HEK293 (cell line): ENCODE results near the gene PDF.

ENCODE experiments used
- GFI1B ChIP-seq: fragments of 450-650 bp; formaldehyde crosslinking; IDR thresholded peaks from 2 replicates; pipeline ENCODE4 v1.5.1; 2016; ENCODE audit warnings: missing biosample characterization, missing genetic modification characterization
- GLIS1 ChIP-seq: fragments of 450-650 bp; formaldehyde crosslinking; IDR thresholded peaks from 2 replicates; pipeline ENCODE4 v1.5.1; 2016; ENCODE audit warnings: missing biosample characterization, missing genetic modification characterization
- HOXD13 ChIP-seq: sonication (generic); formaldehyde crosslinking; IDR thresholded peaks from 2 replicates; pipeline ENCODE4 v1.8.0; 2022; ENCODE audit warnings: missing genetic modification reagents, borderline replicate concordance
- KLF9 ChIP-seq: fragments of 450-650 bp; formaldehyde crosslinking; IDR thresholded peaks from 2 replicates; pipeline ENCODE4 v1.5.1; 2016; ENCODE audit warnings: missing biosample characterization, missing genetic modification characterization, low read depth
- MEIS1 ChIP-seq: sonication (generic); formaldehyde crosslinking; IDR thresholded peaks from 2 replicates; pipeline ENCODE4 v1.8.1; 2022; ENCODE audit warnings: missing genetic modification reagents, mild to moderate bottlenecking, borderline replicate concordance
- ZBTB20 ChIP-seq: fragments of 450-650 bp; formaldehyde crosslinking; IDR thresholded peaks from 2 replicates; pipeline ENCODE4 v1.5.1; 2016; ENCODE audit warnings: missing biosample characterization, missing genetic modification characterization
- ZFP3 ChIP-seq: fragments of 450-650 bp; formaldehyde crosslinking; IDR thresholded peaks from 2 replicates; pipeline ENCODE4 v1.5.1; 2016; ENCODE audit warnings: low read depth, missing biosample characterization, missing genetic modification characterization
- ZIC2 ChIP-seq: fragments of 450-650 bp; formaldehyde crosslinking; IDR thresholded peaks from 2 replicates; pipeline ENCODE4 v1.5.1; 2016; ENCODE audit warnings: missing biosample characterization, missing genetic modification characterization
- ZNF157 ChIP-seq: fragments of 450-650 bp; formaldehyde crosslinking; IDR thresholded peaks from 2 replicates; pipeline ENCODE4 v1.5.1; 2016; ENCODE audit warnings: missing biosample characterization, missing genetic modification characterization
- ZNF174 ChIP-seq: fragments of 450-650 bp; formaldehyde crosslinking; IDR thresholded peaks from 2 replicates; pipeline ENCODE4 v1.5.0; 2017; ENCODE audit warnings: missing biosample characterization, mild to moderate bottlenecking, missing genetic modification characterization
- ZNF221 ChIP-seq: fragments of 450-650 bp; formaldehyde crosslinking; IDR thresholded peaks from 2 replicates; pipeline ENCODE4 v1.5.1; 2017; ENCODE audit warnings: missing biosample characterization, missing genetic modification characterization, borderline replicate concordance
- ZNF239 ChIP-seq: fragments of 450-650 bp; formaldehyde crosslinking; IDR thresholded peaks from 2 replicates; pipeline ENCODE4 v1.5.1; 2016; ENCODE audit warnings: missing biosample characterization, missing genetic modification characterization
- ZNF24 ChIP-seq: fragments of 450-650 bp; formaldehyde crosslinking; IDR thresholded peaks from 2 replicates; pipeline ENCODE4 v1.5.1; 2016; ENCODE audit warnings: missing biosample characterization, missing genetic modification characterization
- ZNF302 ChIP-seq: fragments of 450-650 bp; formaldehyde crosslinking; IDR thresholded peaks from 2 replicates; pipeline ENCODE4 v1.5.1; 2016; ENCODE audit warnings: missing biosample characterization, missing genetic modification characterization, low read depth
- ZNF426 ChIP-seq: fragments of 450-650 bp; formaldehyde crosslinking; IDR thresholded peaks from 2 replicates; pipeline ENCODE4 v1.5.1; 2017; ENCODE audit warnings: missing biosample characterization, missing genetic modification characterization, mild to moderate bottlenecking, inconsistent platforms, moderate library complexity
- ZNF514 ChIP-seq: fragments of 450-650 bp; formaldehyde crosslinking; IDR thresholded peaks from 2 replicates; pipeline ENCODE4 v1.5.1; 2016; ENCODE audit warnings: missing biosample characterization, missing genetic modification characterization
- ZNF558 ChIP-seq: fragments of 450-650 bp; formaldehyde crosslinking; IDR thresholded peaks from 2 replicates; pipeline ENCODE4 v1.5.1; 2016; ENCODE audit warnings: missing biosample characterization, missing genetic modification characterization
- ZNF596 ChIP-seq: fragments of 450-650 bp; IDR thresholded peaks from 2 replicates; pipeline ENCODE4 v1.5.0; 2018; ENCODE audit warnings: missing biosample characterization, mild to moderate bottlenecking, missing genetic modification characterization, moderate library complexity
- ZNF621 ChIP-seq: fragments of 450-650 bp; formaldehyde crosslinking; IDR thresholded peaks from 2 replicates; pipeline ENCODE4 v1.5.1; 2017; ENCODE audit warnings: missing biosample characterization, missing genetic modification characterization
- ZNF626 ChIP-seq: fragments of 450-650 bp; sonication (Bioruptor Pico); formaldehyde crosslinking; IDR thresholded peaks from 2 replicates; pipeline ENCODE4 v1.5.1; 2018; ENCODE audit warnings: missing biosample characterization, missing genetic modification characterization, inconsistent platforms
- ZNF747 ChIP-seq: fragments of 450-650 bp; formaldehyde crosslinking; IDR thresholded peaks from 2 replicates; pipeline ENCODE4 v1.5.1; 2016; ENCODE audit warnings: missing biosample characterization, missing genetic modification characterization
- TF ChIP-seq, protein P1 (sequence below): sonication (generic); formaldehyde crosslinking; IDR thresholded peaks from 2 replicates; pipeline ENCODE4 v1.8.1; 2022; ENCODE audit warnings: mild to moderate bottlenecking, moderate library complexity, missing genetic modification reagents
- TF ChIP-seq, protein P2 (sequence below): fragments of 450-650 bp; formaldehyde crosslinking; IDR thresholded peaks from 2 replicates; pipeline ENCODE4 v1.5.1; 2016; ENCODE audit warnings: missing biosample characterization, missing genetic modification characterization
- TF ChIP-seq, protein P3 (sequence below): fragments of 450-650 bp; formaldehyde crosslinking; IDR thresholded peaks from 2 replicates; pipeline ENCODE4 v1.5.1; 2016; ENCODE audit warnings: missing biosample characterization, missing genetic modification characterization, borderline replicate concordance
- TF ChIP-seq, protein P4 (sequence below): fragments of 450-650 bp; formaldehyde crosslinking; IDR thresholded peaks from 2 replicates; pipeline ENCODE4 v1.5.1; 2017; ENCODE audit warnings: missing biosample characterization, missing genetic modification characterization
- TF ChIP-seq, protein P5 (sequence below): fragments of 450-650 bp; formaldehyde crosslinking; IDR thresholded peaks from 2 replicates; pipeline ENCODE4 v1.5.1; 2016; ENCODE audit warnings: missing biosample characterization, missing genetic modification characterization

The PDF gene

DNA sequence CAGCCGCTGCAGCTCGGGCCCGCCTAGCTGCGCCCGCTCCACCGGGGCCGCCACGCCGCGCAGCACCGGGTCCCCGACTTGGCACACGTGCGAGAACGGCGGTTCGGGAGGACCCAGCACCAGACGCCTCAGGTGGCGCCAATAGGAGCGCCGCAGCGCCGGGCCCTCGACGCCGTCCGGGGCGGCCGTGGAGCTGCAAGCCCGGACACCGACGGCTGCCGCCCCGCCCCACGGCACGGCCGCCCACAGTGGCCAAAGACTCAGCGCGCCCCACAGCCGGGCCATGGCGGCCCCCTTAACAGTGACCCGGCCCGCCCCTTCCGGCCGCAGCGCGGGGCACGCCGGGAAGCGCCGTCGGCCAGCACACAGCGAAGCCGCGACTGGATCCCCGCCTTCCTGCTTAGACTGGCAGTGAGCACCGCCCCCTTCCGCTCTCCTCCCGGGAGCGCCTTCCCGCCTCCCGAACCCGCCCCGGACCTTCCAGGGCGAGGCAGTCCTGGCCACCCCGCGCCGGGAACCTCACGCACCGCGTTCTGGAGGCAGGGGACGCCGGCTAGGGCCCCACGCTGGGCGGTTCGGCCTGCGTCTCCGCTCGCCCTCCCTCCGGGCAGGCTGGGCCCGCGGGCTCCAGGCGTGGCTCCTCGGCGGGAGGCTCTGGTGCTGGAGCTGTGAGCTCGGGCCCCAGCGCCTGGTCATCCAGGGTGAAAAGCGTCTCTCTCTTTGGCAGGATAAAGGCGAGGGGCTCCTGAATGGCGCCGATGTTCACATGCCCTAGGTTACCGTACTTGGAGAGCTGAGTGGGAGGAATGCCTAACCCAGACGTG is at the start of gene PDF (continued):
- no peak for TF ChIP-seq ZNF514 (tag by site-specific recombination)
- TF ChIP-seq ZBTB20 (tag by site-specific recombination), result peak; percentile 99
- TF ChIP-seq ZNF302 (tag by site-specific recombination), result no peak
- TF ChIP-seq, protein P1, sequence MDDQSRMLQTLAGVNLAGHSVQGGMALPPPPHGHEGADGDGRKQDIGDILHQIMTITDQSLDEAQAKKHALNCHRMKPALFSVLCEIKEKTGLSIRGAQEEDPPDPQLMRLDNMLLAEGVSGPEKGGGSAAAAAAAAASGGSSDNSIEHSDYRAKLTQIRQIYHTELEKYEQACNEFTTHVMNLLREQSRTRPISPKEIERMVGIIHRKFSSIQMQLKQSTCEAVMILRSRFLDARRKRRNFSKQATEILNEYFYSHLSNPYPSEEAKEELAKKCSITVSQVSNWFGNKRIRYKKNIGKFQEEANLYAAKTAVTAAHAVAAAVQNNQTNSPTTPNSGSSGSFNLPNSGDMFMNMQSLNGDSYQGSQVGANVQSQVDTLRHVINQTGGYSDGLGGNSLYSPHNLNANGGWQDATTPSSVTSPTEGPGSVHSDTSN (CRISPR knock-in tag), result peak; percentile 60; the same call in 1 of the 2 replicates
- no peak for TF ChIP-seq ZNF426 (tag by site-specific recombination)
- no peak for TF ChIP-seq ZNF221 (tag by site-specific recombination)
- TF ChIP-seq, protein P2, sequence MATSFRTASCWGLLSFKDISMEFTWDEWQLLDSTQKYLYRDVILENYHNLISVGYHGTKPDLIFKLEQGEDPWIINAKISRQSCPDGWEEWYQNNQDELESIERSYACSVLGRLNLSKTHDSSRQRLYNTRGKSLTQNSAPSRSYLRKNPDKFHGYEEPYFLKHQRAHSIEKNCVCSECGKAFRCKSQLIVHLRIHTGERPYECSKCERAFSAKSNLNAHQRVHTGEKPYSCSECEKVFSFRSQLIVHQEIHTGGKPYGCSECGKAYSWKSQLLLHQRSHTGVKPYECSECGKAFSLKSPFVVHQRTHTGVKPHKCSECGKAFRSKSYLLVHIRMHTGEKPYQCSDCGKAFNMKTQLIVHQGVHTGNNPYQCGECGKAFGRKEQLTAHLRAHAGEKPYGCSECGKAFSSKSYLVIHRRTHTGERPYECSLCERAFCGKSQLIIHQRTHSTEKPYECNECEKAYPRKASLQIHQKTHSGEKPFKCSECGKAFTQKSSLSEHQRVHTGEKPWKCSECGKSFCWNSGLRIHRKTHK (tag by site-specific recombination), result no peak
- TF ChIP-seq, protein P3, sequence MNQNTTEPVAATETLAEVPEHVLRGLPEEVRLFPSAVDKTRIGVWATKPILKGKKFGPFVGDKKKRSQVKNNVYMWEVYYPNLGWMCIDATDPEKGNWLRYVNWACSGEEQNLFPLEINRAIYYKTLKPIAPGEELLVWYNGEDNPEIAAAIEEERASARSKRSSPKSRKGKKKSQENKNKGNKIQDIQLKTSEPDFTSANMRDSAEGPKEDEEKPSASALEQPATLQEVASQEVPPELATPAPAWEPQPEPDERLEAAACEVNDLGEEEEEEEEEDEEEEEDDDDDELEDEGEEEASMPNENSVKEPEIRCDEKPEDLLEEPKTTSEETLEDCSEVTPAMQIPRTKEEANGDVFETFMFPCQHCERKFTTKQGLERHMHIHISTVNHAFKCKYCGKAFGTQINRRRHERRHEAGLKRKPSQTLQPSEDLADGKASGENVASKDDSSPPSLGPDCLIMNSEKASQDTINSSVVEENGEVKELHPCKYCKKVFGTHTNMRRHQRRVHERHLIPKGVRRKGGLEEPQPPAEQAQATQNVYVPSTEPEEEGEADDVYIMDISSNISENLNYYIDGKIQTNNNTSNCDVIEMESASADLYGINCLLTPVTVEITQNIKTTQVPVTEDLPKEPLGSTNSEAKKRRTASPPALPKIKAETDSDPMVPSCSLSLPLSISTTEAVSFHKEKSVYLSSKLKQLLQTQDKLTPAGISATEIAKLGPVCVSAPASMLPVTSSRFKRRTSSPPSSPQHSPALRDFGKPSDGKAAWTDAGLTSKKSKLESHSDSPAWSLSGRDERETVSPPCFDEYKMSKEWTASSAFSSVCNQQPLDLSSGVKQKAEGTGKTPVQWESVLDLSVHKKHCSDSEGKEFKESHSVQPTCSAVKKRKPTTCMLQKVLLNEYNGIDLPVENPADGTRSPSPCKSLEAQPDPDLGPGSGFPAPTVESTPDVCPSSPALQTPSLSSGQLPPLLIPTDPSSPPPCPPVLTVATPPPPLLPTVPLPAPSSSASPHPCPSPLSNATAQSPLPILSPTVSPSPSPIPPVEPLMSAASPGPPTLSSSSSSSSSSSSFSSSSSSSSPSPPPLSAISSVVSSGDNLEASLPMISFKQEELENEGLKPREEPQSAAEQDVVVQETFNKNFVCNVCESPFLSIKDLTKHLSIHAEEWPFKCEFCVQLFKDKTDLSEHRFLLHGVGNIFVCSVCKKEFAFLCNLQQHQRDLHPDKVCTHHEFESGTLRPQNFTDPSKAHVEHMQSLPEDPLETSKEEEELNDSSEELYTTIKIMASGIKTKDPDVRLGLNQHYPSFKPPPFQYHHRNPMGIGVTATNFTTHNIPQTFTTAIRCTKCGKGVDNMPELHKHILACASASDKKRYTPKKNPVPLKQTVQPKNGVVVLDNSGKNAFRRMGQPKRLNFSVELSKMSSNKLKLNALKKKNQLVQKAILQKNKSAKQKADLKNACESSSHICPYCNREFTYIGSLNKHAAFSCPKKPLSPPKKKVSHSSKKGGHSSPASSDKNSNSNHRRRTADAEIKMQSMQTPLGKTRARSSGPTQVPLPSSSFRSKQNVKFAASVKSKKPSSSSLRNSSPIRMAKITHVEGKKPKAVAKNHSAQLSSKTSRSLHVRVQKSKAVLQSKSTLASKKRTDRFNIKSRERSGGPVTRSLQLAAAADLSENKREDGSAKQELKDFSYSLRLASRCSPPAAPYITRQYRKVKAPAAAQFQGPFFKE (tag by site-specific recombination), result no peak
- TF ChIP-seq, protein P4, sequence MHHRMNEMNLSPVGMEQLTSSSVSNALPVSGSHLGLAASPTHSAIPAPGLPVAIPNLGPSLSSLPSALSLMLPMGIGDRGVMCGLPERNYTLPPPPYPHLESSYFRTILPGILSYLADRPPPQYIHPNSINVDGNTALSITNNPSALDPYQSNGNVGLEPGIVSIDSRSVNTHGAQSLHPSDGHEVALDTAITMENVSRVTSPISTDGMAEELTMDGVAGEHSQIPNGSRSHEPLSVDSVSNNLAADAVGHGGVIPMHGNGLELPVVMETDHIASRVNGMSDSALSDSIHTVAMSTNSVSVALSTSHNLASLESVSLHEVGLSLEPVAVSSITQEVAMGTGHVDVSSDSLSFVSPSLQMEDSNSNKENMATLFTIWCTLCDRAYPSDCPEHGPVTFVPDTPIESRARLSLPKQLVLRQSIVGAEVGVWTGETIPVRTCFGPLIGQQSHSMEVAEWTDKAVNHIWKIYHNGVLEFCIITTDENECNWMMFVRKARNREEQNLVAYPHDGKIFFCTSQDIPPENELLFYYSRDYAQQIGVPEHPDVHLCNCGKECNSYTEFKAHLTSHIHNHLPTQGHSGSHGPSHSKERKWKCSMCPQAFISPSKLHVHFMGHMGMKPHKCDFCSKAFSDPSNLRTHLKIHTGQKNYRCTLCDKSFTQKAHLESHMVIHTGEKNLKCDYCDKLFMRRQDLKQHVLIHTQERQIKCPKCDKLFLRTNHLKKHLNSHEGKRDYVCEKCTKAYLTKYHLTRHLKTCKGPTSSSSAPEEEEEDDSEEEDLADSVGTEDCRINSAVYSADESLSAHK (tag by site-specific recombination), result no peak
- no peak for TF ChIP-seq GFI1B
- no peak for TF ChIP-seq ZNF239
- no peak for TF ChIP-seq ZNF174 (tag by site-specific recombination)
- no peak for TF ChIP-seq ZNF24
- no peak for TF ChIP-seq ZNF621 (tag by site-specific recombination)
- TF ChIP-seq MEIS1 (CRISPR knock-in tag), result no peak
- TF ChIP-seq ZFP3 (tag by site-specific recombination), result no peak
- TF ChIP-seq ZNF558 (tag by site-specific recombination), result no peak
- no peak for TF ChIP-seq ZNF626
- TF ChIP-seq ZNF157 (tag by site-specific recombination), result no peak
- no peak for TF ChIP-seq HOXD13
- TF ChIP-seq, protein P5, sequence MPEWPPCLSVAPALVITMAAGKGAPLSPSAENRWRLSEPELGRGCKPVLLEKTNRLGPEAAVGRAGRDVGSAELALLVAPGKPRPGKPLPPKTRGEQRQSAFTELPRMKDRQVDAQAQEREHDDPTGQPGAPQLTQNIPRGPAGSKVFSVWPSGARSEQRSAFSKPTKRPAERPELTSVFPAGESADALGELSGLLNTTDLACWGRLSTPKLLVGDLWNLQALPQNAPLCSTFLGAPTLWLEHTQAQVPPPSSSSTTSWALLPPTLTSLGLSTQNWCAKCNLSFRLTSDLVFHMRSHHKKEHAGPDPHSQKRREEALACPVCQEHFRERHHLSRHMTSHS (tag by site-specific recombination), result no peak
- TF ChIP-seq GLIS1, result peak; percentile 77
- TF ChIP-seq KLF9 (tag by site-specific recombination), result peak; percentile 94
- no peak for TF ChIP-seq ZNF596 (tag by site-specific recombination)
- TF ChIP-seq ZNF747 (tag by site-specific recombination), result no peak
- TF ChIP-seq ZIC2 (tag by site-specific recombination), result peak; percentile 88
